ENCODE measurements around the gene ZNF331. TPM values are rescaled to one million over a fixed set of nuclear protein-coding genes. Genes with fewer than 3 reads are reported as not detected.

The ZNF331 gene
- total RNA-seq, 1 experiment from 2014 or later = 57.2 TPM

GRCh38 chr19:53530622-53531021, 7.3 kb upstream of the ZNF331 start:
- no peaks in the 10 kb centered on the region; the same call in 1 of the 2 replicates for H3K79me2 ChIP-seq (ENCODE audit: insufficient read depth, low read length)
- DNase-seq = no peak
- peaks cover 5% of the 10 kb centered on the region for H3K79me1 ChIP-seq (ENCODE audit: insufficient read depth, low read depth, low read length, poor library complexity, severe bottlenecking)
- no peak overlapping the region for H3K4ac ChIP-seq (ENCODE audit: low read depth, low read length)
- no peak overlapping the region for H3T11ph ChIP-seq (ENCODE audit: low read length)
- H3K27me3 Mint-ChIP-seq (ENCODE audit: low read depth) = no peaks in the 10 kb centered on the region
- H3K4me2 ChIP-seq (ENCODE audit: insufficient read depth, insufficient read length, low read length) = no peak overlapping the region
- H3K23me2 ChIP-seq (ENCODE audit: insufficient read length, low read depth, low read length, poor library complexity, severe bottlenecking) = peaks cover 3% of the 10 kb centered on the region
- TF ChIP-seq CTCF (conservative IDR thresholded peaks at IDR 0.05) = no peak
- no peak overlapping the region for H4K91ac ChIP-seq (ENCODE audit: insufficient read length, low read depth, low read length)
- no peak overlapping the region for H3K23ac ChIP-seq (ENCODE audit: insufficient read length, low read depth, low read length)
- no peak overlapping the region for H3K9ac ChIP-seq (ENCODE audit: extremely low read depth, insufficient read length, low read length)
- no peak overlapping the region for H3K18ac ChIP-seq (ENCODE audit: insufficient read length, low read depth, low read length)
- H3K4me1 Mint-ChIP-seq = no peaks in the 10 kb centered on the region
- H3K27ac ChIP-seq (ENCODE audit: insufficient read length, low read depth, low read length) = no peak overlapping the region
- no peaks in the 10 kb centered on the region for H3K27me3 ChIP-seq (ENCODE audit: insufficient read depth, low read length)
- no peak overlapping the region for H3K27ac Mint-ChIP-seq
- no peaks in the 10 kb centered on the region for H3K4me1 ChIP-seq (ENCODE audit: insufficient read depth, low read length)
- H2BK20ac ChIP-seq (ENCODE audit: low read depth, low read length, poor library complexity, severe bottlenecking) = no peak overlapping the region
- H2BK120ac ChIP-seq (ENCODE audit: low read depth, low read length, poor library complexity, severe bottlenecking) = no peak overlapping the region
- no peaks in the 10 kb centered on the region for H4K20me1 ChIP-seq (ENCODE audit: control insufficient read depth, insufficient read depth, insufficient read length)
- H3K4me3 Mint-ChIP-seq = no peak overlapping the region
- H2AFZ ChIP-seq (ENCODE audit: low read length) = no peak overlapping the region
- H3K14ac ChIP-seq (ENCODE audit: insufficient read depth, low read length) = no peak overlapping the region
- H2BK15ac ChIP-seq (ENCODE audit: low read depth, low read length) = no peak overlapping the region
- no peaks in the 10 kb centered on the region for H3K9me3 ChIP-seq (ENCODE audit: control insufficient read depth, low read depth, low read length)
- no peak overlapping the region for H2BK5ac ChIP-seq (ENCODE audit: insufficient read length, low read length)
- no CpG with 5 or more reads among the region's 8 CpGs for WGBS (ENCODE audit: extremely low coverage, insufficient read length, low lambda C conversion rate)
- H4K8ac ChIP-seq (replicated peaks; ENCODE audit: insufficient read length, low read depth, low read length) = no peak overlapping the region
- peaks cover 6 to 7% of the 10 kb centered on the region in 2 experiments; a peak in 4 of 5 replicates for H3K9me3 Mint-ChIP-seq
- no peak overlapping the region for H4K5ac ChIP-seq (ENCODE audit: insufficient read length, low read depth, low read length)
- peaks cover 17 to 46% (median 38%) of the 10 kb centered on the region in 3 experiments for H3K36me3 Mint-ChIP-seq (ENCODE audit: insufficient read depth in 1 of 3, low read depth in 3 of 3)
- H2BK12ac ChIP-seq (ENCODE audit: insufficient read length, low read depth, low read length) = no peak overlapping the region
- no peak overlapping the region for H2AK5ac ChIP-seq (ENCODE audit: insufficient read length, low read length)
- H3K56ac ChIP-seq (ENCODE audit: insufficient read length, low read depth, low read length) = no peak overlapping the region

Data from H9 (cell line).